Stimulated activated naive B cell treated with anti-CD40 and anti-IgM and Interleukin-4, amounts not matched to agents 10 μg/mL and 1 μg/mL and 100 μg/mL, for 72 hours (primary cell): ENCODE data around the gene ACE.

ENCODE experiments used
- ATAC-seq, 2 donors: fragments of 150-1000 bp; cut with Tn5 transposase; replicated peaks; 2 replicates each; pipeline ENCODE4 v1.10.0; 2021; ENCODE audit warnings: moderate library complexity in 1 of 2
- DNase-seq: peaks from one replicate; pipeline ENCODE4 v3.0.0; 2021
- H3K27ac Mint-ChIP-seq: one replicate; pipeline ENCODE4 v1.8.0; 2022; ENCODE audit warnings: mild to moderate bottlenecking, mixed read lengths
- H3K27me3 Mint-ChIP-seq, 2 donors: one replicate each; pipeline ENCODE4 v1.8.0; 2022; ENCODE audit warnings: mixed read lengths in 2 of 2
- H3K36me3 Mint-ChIP-seq, 2 donors: one replicate each; pipeline ENCODE4 v1.8.0; 2022; ENCODE audit warnings: mixed read lengths in 2 of 2, mild to moderate bottlenecking in 1 of 2
- H3K4me1 Mint-ChIP-seq, 2 donors: one replicate each; pipeline ENCODE4 v1.8.0; 2022; ENCODE audit warnings: mixed read lengths in 2 of 2, mild to moderate bottlenecking in 1 of 2
- H3K4me3 Mint-ChIP-seq, 2 donors: one replicate each; pipeline ENCODE4 v1.8.0; 2022; ENCODE audit warnings: mild to moderate bottlenecking in 2 of 2, mixed read lengths in 2 of 2, moderate library complexity in 1 of 2
- H3K9me3 Mint-ChIP-seq, 2 donors: one replicate each; pipeline ENCODE4 v1.8.0; 2022; ENCODE audit warnings: mixed read lengths in 2 of 2, mild to moderate bottlenecking in 1 of 2

The ACE gene

GRCh38 chr17:63496663-63497400 lies 20.0 kb downstream of the ACE start:
- Mint-ChIP-seq H3K4me1 (no peaks in the 10 kb centered on the region), H3K36me3 (no peaks in the 10 kb centered on the region), H3K4me3 (no peak overlapping the region), H3K9me3 (no peaks in the 10 kb centered on the region), H3K27ac (no peak overlapping the region), H3K27me3 (peaks cover 16% of the 10 kb centered on the region in 2 donors)
- ATAC-seq = no peak
- no peak for DNase-seq

GRCh38 chr17:63497708-63498483 lies 21.0 kb downstream of the ACE start:
- Mint-ChIP-seq H3K4me1 (peaks cover 3 to 5% of the 10 kb centered on the region in 2 donors), H3K27ac (no peak overlapping the region), H3K4me3 (no peak overlapping the region), H3K9me3 (no peaks in the 10 kb centered on the region), H3K36me3 (no peaks in the 10 kb centered on the region), H3K27me3 (peaks cover 17% of the 10 kb centered on the region in 2 donors)
- DNase-seq (no peak), ATAC-seq (peak in 1 of 2 donors; percentile 49)

- H3K27me3 Mint-ChIP-seq = peaks cover 19 to 20% of the 10 kb centered on the region in 2 donors
- DNase-seq (no peak), ATAC-seq (no peak)
- no peak overlapping the region for H3K27ac Mint-ChIP-seq
- H3K9me3 Mint-ChIP-seq = no peaks in the 10 kb centered on the region
- peaks cover 8 to 13% of the 10 kb centered on the region in 2 donors for H3K4me1 Mint-ChIP-seq
- H3K4me3 Mint-ChIP-seq = no peak overlapping the region
- H3K36me3 Mint-ChIP-seq = no peaks in the 10 kb centered on the region
These were observed 21.9 kb downstream of the ACE start for GRCh38 chr17:63498626-63499195.

GRCh38 chr17:63500543-63501390 lies 23.9 kb downstream of the ACE start:
- no peak overlapping the region for H3K4me3 Mint-ChIP-seq
- H3K27me3 Mint-ChIP-seq = peaks cover 35 to 37% of the 10 kb centered on the region in 2 donors
- peaks cover 9 to 14% of the 10 kb centered on the region in 2 donors for H3K4me1 Mint-ChIP-seq
- H3K36me3 Mint-ChIP-seq = peaks cover 1 to 6% of the 10 kb centered on the region in 2 donors
- ATAC-seq = no peak
- peaks cover 5 to 9% of the 10 kb centered on the region in 2 donors for H3K9me3 Mint-ChIP-seq
- no peak for DNase-seq
- H3K27ac Mint-ChIP-seq = no peak overlapping the region

- Mint-ChIP-seq H3K4me1 (peaks cover 9 to 14% of the 10 kb centered on the region in 2 donors), H3K36me3 (peaks cover 1 to 7% of the 10 kb centered on the region in 2 donors), H3K27me3 (peaks cover 47 to 50% of the 10 kb centered on the region in 2 donors), H3K4me3 (no peak overlapping the region), H3K27ac (no peak overlapping the region), H3K9me3 (peaks cover 6 to 10% of the 10 kb centered on the region in 2 donors)
- peak; percentile 31 to 43 for ATAC-seq
- no peak for DNase-seq
These were observed 26.5 kb downstream of the ACE start for GRCh38 chr17:63503341-63503705.

GRCh38 chr17:63504261-63504660 lies 27.4 kb downstream of the ACE start:
- DNase-seq = no peak
- Mint-ChIP-seq H3K27me3 (peaks cover 50 to 56% of the 10 kb centered on the region in 2 donors), H3K9me3 (peaks cover 6 to 10% of the 10 kb centered on the region in 2 donors), H3K4me3 (no peak overlapping the region), H3K36me3 (peaks cover 1 to 7% of the 10 kb centered on the region in 2 donors), H3K4me1 (peaks cover 9 to 14% of the 10 kb centered on the region in 2 donors), H3K27ac (no peak overlapping the region)
- no peak for ATAC-seq

GRCh38 chr17:63505341-63505740 lies 28.5 kb downstream of the ACE start:
- peaks cover 52 to 59% of the 10 kb centered on the region in 2 donors for H3K27me3 Mint-ChIP-seq
- no peak overlapping the region for H3K4me3 Mint-ChIP-seq
- peaks cover 1 to 7% of the 10 kb centered on the region in 2 donors for H3K36me3 Mint-ChIP-seq
- no peak overlapping the region for H3K27ac Mint-ChIP-seq
- ATAC-seq (no peak), DNase-seq (no peak)
- H3K9me3 Mint-ChIP-seq = peaks cover 6 to 10% of the 10 kb centered on the region in 2 donors
- H3K4me1 Mint-ChIP-seq = peaks cover 9 to 14% of the 10 kb centered on the region in 2 donors

- Mint-ChIP-seq H3K27me3 (peaks cover 40 to 46% of the 10 kb centered on the region in 2 donors), H3K4me1 (peaks cover 9 to 14% of the 10 kb centered on the region in 2 donors), H3K4me3 (no peak overlapping the region), H3K27ac (no peak overlapping the region), H3K36me3 (peaks cover 1 to 7% of the 10 kb centered on the region in 2 donors), H3K9me3 (peaks cover 6 to 10% of the 10 kb centered on the region in 2 donors)
- no peak for ATAC-seq
- DNase-seq = no peak
These were observed 29.8 kb downstream of the ACE start for GRCh38 chr17:63506627-63507026.

- H3K36me3 Mint-ChIP-seq = no peaks in the 10 kb centered on the region
- H3K4me1 Mint-ChIP-seq = peaks cover 0 to 6% of the 10 kb centered on the region in 2 donors
- H3K4me3 Mint-ChIP-seq = no peak overlapping the region
- peaks cover 0 to 1% of the 10 kb centered on the region in 2 donors for H3K9me3 Mint-ChIP-seq
- peaks cover 20 to 40% of the 10 kb centered on the region in 2 donors for H3K27me3 Mint-ChIP-seq
- ATAC-seq (no peak), DNase-seq (no peak)
- H3K27ac Mint-ChIP-seq = no peak overlapping the region
These were observed 34.5 kb downstream of the ACE start for GRCh38 chr17:63511331-63511730.

- no peaks in the 10 kb centered on the region for H3K9me3 Mint-ChIP-seq
- DNase-seq = no peak
- ATAC-seq = no peak
- no peaks in the 10 kb centered on the region for H3K36me3 Mint-ChIP-seq
- H3K27ac Mint-ChIP-seq = peak overlapping the region; percentile 53
- no peak overlapping the region for H3K4me3 Mint-ChIP-seq
- peaks cover 8 to 10% of the 10 kb centered on the region in 2 donors for H3K4me1 Mint-ChIP-seq
- H3K27me3 Mint-ChIP-seq = peaks cover 17 to 43% of the 10 kb centered on the region in 2 donors
These were observed 35.5 kb downstream of the ACE start for GRCh38 chr17:63512388-63512787.

GRCh38 chr17:63512896-63513644 lies 36.2 kb downstream of the ACE start:
- peaks cover 9 to 10% of the 10 kb centered on the region in 2 donors for H3K4me1 Mint-ChIP-seq
- no peak for ATAC-seq
- no peak overlapping the region for H3K4me3 Mint-ChIP-seq
- peaks cover 17 to 48% of the 10 kb centered on the region in 2 donors for H3K27me3 Mint-ChIP-seq
- no peak for DNase-seq
- H3K9me3 Mint-ChIP-seq = no peaks in the 10 kb centered on the region
- H3K36me3 Mint-ChIP-seq = no peaks in the 10 kb centered on the region
- no peak overlapping the region for H3K27ac Mint-ChIP-seq

- ATAC-seq (no peak), DNase-seq (no peak)
- Mint-ChIP-seq H3K36me3 (no peaks in the 10 kb centered on the region), H3K27ac (no peak overlapping the region), H3K4me3 (no peak overlapping the region), H3K9me3 (no peaks in the 10 kb centered on the region), H3K4me1 (peaks cover 9 to 10% of the 10 kb centered on the region in 2 donors), H3K27me3 (peaks cover 19 to 41% of the 10 kb centered on the region in 2 donors)
These were observed 37.6 kb downstream of the ACE start for GRCh38 chr17:63514477-63514876.

GRCh38 chr17:63514974-63515373 lies 38.1 kb downstream of the ACE start:
- H3K4me1 Mint-ChIP-seq = peaks cover 9 to 10% of the 10 kb centered on the region in 2 donors
- no peak overlapping the region for H3K4me3 Mint-ChIP-seq
- DNase-seq (no peak), ATAC-seq (peak in 1 of 2 donors; percentile 51)
- H3K36me3 Mint-ChIP-seq = no peaks in the 10 kb centered on the region
- no peaks in the 10 kb centered on the region for H3K9me3 Mint-ChIP-seq
- H3K27ac Mint-ChIP-seq = no peak overlapping the region
- H3K27me3 Mint-ChIP-seq = peaks cover 23 to 44% of the 10 kb centered on the region in 2 donors
